ENCODE measurements around the gene MLPH. TPM values are rescaled to one million over a fixed set of nuclear protein-coding genes. Genes with fewer than 3 reads are reported as not detected.

The MLPH gene
- total RNA-seq, 2 experiments from 2014 or later: not detected

- Mint-ChIP-seq H3K9me3 (no peaks in the 10 kb centered on the region), H3K4me1 (peaks cover 24% of the 10 kb centered on the region), H3K4me3 (no peak overlapping the region), H3K27ac (no peak overlapping the region), H3K27me3 (no peaks in the 10 kb centered on the region), H3K36me3 (ENCODE audit: low read depth) (no peaks in the 10 kb centered on the region)
- DNase-seq: no peak
- POLR2A ChIA-PET: interaction anchor here (0.9 kb wide), 1 partner anchor 100 kb away, joined by 4 read pairs; no protein-coding TSS in a partner anchor
- CTCF ChIA-PET: interaction anchor here (0.7 to 2.7 kb wide), 3 partner anchors 31 to 143 kb away, joined by 3 to 11 read pairs (median 4); no protein-coding TSS in a partner anchor
Observed at GRCh38 chr2:237602409-237602808, 115.4 kb downstream of the MLPH start.

GRCh38 chr2:237603049-237603717 is 116.1 kb downstream of the MLPH start:
- H3K36me3 Mint-ChIP-seq (ENCODE audit: low read depth): no peaks in the 10 kb centered on the region
- POLR2A ChIA-PET: interaction anchor here (0.9 to 1.7 kb wide), 2 partner anchors 92 to 100 kb away, joined by 4 to 5 read pairs; no protein-coding TSS in a partner anchor
- no peak for DNase-seq
- H3K9me3 Mint-ChIP-seq: no peaks in the 10 kb centered on the region
- peaks cover 24% of the 10 kb centered on the region for H3K4me1 Mint-ChIP-seq
- CTCF ChIA-PET: interaction anchor here (1.6 to 2.7 kb wide), 4 partner anchors 21 to 142 kb away, joined by 4 to 11 read pairs (median 6); no protein-coding TSS in a partner anchor
- peaks cover 6% of the 10 kb centered on the region for H3K27me3 Mint-ChIP-seq
- H3K27ac Mint-ChIP-seq: peak overlapping the region; percentile 72
- H3K4me3 Mint-ChIP-seq: peak overlapping the region; percentile 29

- peaks cover 23% of the 10 kb centered on the region for H3K4me1 Mint-ChIP-seq
- CTCF ChIA-PET: interaction anchor here (0.7 to 2.7 kb wide), 7 partner anchors 22 to 142 kb away, joined by 3 to 11 read pairs (median 4); no protein-coding TSS in a partner anchor
Observed at GRCh38 chr2:237603718-237604362, 116.8 kb downstream of the MLPH start.

GRCh38 chr2:237604391-237604790 is 117.3 kb downstream of the MLPH start:
- H3K36me3 Mint-ChIP-seq (ENCODE audit: low read depth): no peaks in the 10 kb centered on the region
- H3K27ac Mint-ChIP-seq: peak overlapping the region; percentile 72
- DNase-seq: no peak
- H3K4me3 Mint-ChIP-seq: no peak overlapping the region
- H3K9me3 Mint-ChIP-seq: no peaks in the 10 kb centered on the region
- ChIA-PET CTCF (interaction anchor here (0.7 to 2.7 kb wide), 6 partner anchors 23 to 140 kb away, joined by 3 to 11 read pairs (median 4); no protein-coding TSS in a partner anchor), POLR2A (interaction anchor here (0.6 to 1.7 kb wide), 2 partner anchors 69 to 91 kb away, joined by 3 to 5 read pairs; no protein-coding TSS in a partner anchor)
- H3K4me1 Mint-ChIP-seq: peaks cover 23% of the 10 kb centered on the region
- H3K27me3 Mint-ChIP-seq: peaks cover 11% of the 10 kb centered on the region

More at GRCh38 chr2:237603718-237604362, 116.8 kb downstream of the MLPH start:
- Mint-ChIP-seq H3K4me3 (peak overlapping the region; percentile 29), H3K36me3 (ENCODE audit: low read depth) (no peaks in the 10 kb centered on the region), H3K9me3 (no peaks in the 10 kb centered on the region), H3K27ac (peak overlapping the region; percentile 72), H3K27me3 (peaks cover 11% of the 10 kb centered on the region)
- peak; percentile 65 for DNase-seq
- POLR2A ChIA-PET: interaction anchor here (0.6 to 1.7 kb wide), 2 partner anchors 69 to 91 kb away, joined by 3 to 5 read pairs; no protein-coding TSS in a partner anchor

Other genes starting within 250 kb of the MLPH start
- 1 to 10 TPM in 1 of 2 experiments, under 1 TPM in 1; 0.90 to 1.3 TPM for gene COL6A3, start 73.1 kb upstream of the MLPH start, total RNA-seq
- gene PRLH, start 79.3 kb downstream of the MLPH start, total RNA-seq: not detected
- gene RAB17, start 103.5 kb downstream of the MLPH start, total RNA-seq: not detected
- gene LRRFIP1, start 140.3 kb downstream of the MLPH start, total RNA-seq: 100 to 1,000 TPM; 242 to 248 TPM

All from activated CD4-positive, alpha-beta memory T cell treated with anti-CD3 and anti-CD28 coated beads, Interleukin-2, amount 10 ng/mL, durations not matched to agents 7 days and 5 days (primary cell).